Measurements from ENCODE around the gene SPATA45.

GRCh38 chr1:212822956-212823355 is 24.5 kb downstream of the SPATA45 start:
- TF ChIP-seq ZNF664 (tag by site-specific recombination; IDR thresholded peaks at IDR 0.05) (no peak), CTCF (tag by site-specific recombination; IDR thresholded peaks at IDR 0.05) (no peak), ZNF404 (tag by site-specific recombination; IDR thresholded peaks at IDR 0.05) (no peak), ZNF221 (tag by site-specific recombination; IDR thresholded peaks at IDR 0.05; ENCODE audit: borderline replicate concordance) (no peak), ZNF645 (tag by site-specific recombination; IDR thresholded peaks at IDR 0.05) (no peak)
